Thyroid gland (tissue), 4 donors: ENCODE measurements around the gene SGPP2.

Experiments
- POLR2A ChIP-seq, 2 donors: fragments of 450-650 bp; IDR thresholded peaks; one replicate each; pipeline ENCODE4 v1.6.1; 2017; ENCODE audit warnings: antibody characterized with exemption in 2 of 2, mild to moderate bottlenecking in 2 of 2, moderate library complexity in 1 of 2
- TF ChIP-seq, protein P1 (sequence below), 6 experiments: fragments of 200-600 bp in 3 of 6; fragments of 450-650 bp in 3 of 6; sonication (generic) in 3 of 6; IDR thresholded peaks; one replicate each; pipeline ENCODE4 v1.5.1; 2016 to 2019; ENCODE audit warnings: antibody characterized with exemption in 6 of 6, mild to moderate bottlenecking in 2 of 6, inconsistent platforms in 1 of 6, moderate library complexity in 1 of 6

DNA sequence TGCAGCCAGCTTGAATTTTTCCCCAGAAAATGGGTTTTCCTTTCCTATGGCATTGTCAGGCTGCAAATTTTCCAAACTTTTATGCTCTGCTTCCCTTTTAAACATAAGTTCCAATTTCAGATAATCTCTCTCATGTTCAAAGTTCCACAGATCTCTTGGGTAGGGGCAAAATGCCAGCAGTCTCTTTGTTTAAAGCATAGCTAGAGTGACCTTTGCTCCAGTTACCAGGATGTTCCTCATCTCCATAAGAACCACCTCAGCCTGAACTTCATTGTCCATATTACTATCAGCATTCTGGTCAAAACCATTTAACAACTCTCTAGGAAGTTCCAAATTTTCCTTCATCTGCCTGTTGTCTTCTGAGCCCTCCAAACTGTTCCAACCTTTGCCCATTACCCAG, 68.3 kb downstream of the SGPP2 start:
- TF ChIP-seq, protein P1, sequence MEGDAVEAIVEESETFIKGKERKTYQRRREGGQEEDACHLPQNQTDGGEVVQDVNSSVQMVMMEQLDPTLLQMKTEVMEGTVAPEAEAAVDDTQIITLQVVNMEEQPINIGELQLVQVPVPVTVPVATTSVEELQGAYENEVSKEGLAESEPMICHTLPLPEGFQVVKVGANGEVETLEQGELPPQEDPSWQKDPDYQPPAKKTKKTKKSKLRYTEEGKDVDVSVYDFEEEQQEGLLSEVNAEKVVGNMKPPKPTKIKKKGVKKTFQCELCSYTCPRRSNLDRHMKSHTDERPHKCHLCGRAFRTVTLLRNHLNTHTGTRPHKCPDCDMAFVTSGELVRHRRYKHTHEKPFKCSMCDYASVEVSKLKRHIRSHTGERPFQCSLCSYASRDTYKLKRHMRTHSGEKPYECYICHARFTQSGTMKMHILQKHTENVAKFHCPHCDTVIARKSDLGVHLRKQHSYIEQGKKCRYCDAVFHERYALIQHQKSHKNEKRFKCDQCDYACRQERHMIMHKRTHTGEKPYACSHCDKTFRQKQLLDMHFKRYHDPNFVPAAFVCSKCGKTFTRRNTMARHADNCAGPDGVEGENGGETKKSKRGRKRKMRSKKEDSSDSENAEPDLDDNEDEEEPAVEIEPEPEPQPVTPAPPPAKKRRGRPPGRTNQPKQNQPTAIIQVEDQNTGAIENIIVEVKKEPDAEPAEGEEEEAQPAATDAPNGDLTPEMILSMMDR (IDR thresholded peaks at IDR 0.05) = no peak
- TF ChIP-seq POLR2A (IDR thresholded peaks at IDR 0.05) = no peak
